Right renal pelvis (tissue), 4 donors: ENCODE results near the gene LGALS3BP. TPM values are rescaled to one million over a fixed set of nuclear protein-coding genes. Genes with fewer than 3 reads are reported as not detected.
A peak's percentile ranks its signal among the peaks of the same experiment; 100 is the strongest.

Source experiments
- DNase-seq, 4 donors: peaks; one replicate each; pipeline ENCODE4 v3.0.0-alpha.2; 2013; ENCODE audit warnings: low read depth in 4 of 4, low spot score in 3 of 4, missing footprints in 1 of 4
- polyA plus RNA-seq, 4 donors: library from polyadenylated mRNA; unstranded; fragments of 120-200 nt; gene quantifications; one replicate each; pipeline ENCODE4 v1.2.1, GENCODE V29; 2013; ENCODE audit not compliant: insufficient read length in 4 of 4

The LGALS3BP gene
- polyA plus RNA-seq, 4 donors: 114 to 156 (median 136) TPM

- DNase-seq: no peak
Observed at GRCh38 chr17:78986649-78987328, 7.1 kb upstream of the LGALS3BP start.

- DNase-seq: no peak
Observed at GRCh38 chr17:78986048-78986648, 6.4 kb upstream of the LGALS3BP start.

GRCh38 chr17:78985395-78985794 lies 5.7 kb upstream of the LGALS3BP start:
- DNase-seq: no peak

- no peak for DNase-seq
Observed at GRCh38 chr17:78981010-78981888, 1.5 kb upstream of the LGALS3BP start.

GRCh38 chr17:78980624-78980972 lies 875 bp upstream of the LGALS3BP start:
- no peak for DNase-seq

- DNase-seq: no peak
Observed at GRCh38 chr17:78977997-78978973, 1.4 kb downstream of the LGALS3BP start.

- DNase-seq: no peak
Observed at GRCh38 chr17:78977681-78977943, 2.1 kb downstream of the LGALS3BP start.

- no peak for DNase-seq
Observed at GRCh38 chr17:78976907-78977680, 2.6 kb downstream of the LGALS3BP start.

GRCh38 chr17:78974635-78975591 lies 4.8 kb downstream of the LGALS3BP start:
- no peak for DNase-seq

- no peak for DNase-seq
Observed at GRCh38 chr17:78973792-78974520, 5.8 kb downstream of the LGALS3BP start.

GRCh38 chr17:78973196-78973595 lies 6.5 kb downstream of the LGALS3BP start:
- no peak for DNase-seq

- DNase-seq: no peak
Observed at GRCh38 chr17:78972507-78973105, 7.1 kb downstream of the LGALS3BP start.

- DNase-seq: no peak
Observed at GRCh38 chr17:78971756-78972506, 7.8 kb downstream of the LGALS3BP start.

GRCh38 chr17:78970834-78971755 lies 8.6 kb downstream of the LGALS3BP start:
- DNase-seq: peak in 3 of 4 donors; percentile 71 to 84 (median 78)

- DNase-seq: no peak
Observed at GRCh38 chr17:78969865-78970264, 9.9 kb downstream of the LGALS3BP start.
